ENCODE data around the gene ASTL.

DNA sequence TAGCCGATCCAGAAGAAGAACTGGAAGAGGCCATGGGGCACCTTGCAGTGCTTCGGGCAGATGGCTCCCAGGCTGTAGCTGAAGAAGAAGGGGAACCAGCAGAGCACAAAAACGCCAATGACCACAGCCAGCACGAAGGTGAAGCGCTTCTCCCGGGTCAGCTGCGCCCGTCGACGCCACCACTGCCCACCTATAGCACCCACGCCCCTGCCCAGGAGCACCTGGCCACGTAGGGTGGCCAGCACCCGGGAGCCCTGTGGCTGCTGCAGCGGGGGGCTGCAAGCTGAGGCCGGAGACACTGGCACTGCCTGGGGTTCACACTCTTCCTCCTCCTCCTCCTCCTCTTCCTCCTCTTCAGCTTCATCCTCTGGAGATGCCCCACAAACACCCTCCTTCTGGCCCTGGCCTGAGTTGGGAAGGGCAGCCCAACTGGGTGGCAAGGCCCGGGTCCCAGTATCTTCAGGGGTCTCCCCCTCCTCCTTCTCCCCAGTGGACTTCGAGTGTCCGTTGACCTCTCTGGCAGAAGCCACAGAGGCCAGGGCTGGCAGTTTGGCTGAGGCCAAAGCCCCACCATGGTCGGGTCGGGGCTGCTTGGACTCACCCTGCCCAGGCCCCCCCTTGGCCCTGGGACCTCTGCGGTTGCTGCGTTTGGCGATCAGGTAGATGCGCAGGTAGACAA, 23.3 kb downstream of the ASTL start:
- TF ChIP-seq EZH2 (IDR thresholded peaks at IDR 0.05; ENCODE audit: insufficient read depth, poor library complexity, severe bottlenecking) (no peak), EZH2phosphoT487 (IDR thresholded peaks at IDR 0.05; ENCODE audit: insufficient read depth, low read depth) (no peak)

Data from GM23248 (cell line).